ENCODE measurements around the gene CSTB. TPM values are rescaled to one million over a fixed set of nuclear protein-coding genes. Genes with fewer than 3 reads are reported as not detected.
A peak's percentile ranks its signal among the peaks of the same experiment; 100 is the strongest.

CSTB gene
- total and polyA plus RNA-seq, 2 of the 8 experiments (the other 6 are each of a cell fraction or from before 2014, with no cell fraction given), result 53.8 to 64.1 TPM

DNA sequence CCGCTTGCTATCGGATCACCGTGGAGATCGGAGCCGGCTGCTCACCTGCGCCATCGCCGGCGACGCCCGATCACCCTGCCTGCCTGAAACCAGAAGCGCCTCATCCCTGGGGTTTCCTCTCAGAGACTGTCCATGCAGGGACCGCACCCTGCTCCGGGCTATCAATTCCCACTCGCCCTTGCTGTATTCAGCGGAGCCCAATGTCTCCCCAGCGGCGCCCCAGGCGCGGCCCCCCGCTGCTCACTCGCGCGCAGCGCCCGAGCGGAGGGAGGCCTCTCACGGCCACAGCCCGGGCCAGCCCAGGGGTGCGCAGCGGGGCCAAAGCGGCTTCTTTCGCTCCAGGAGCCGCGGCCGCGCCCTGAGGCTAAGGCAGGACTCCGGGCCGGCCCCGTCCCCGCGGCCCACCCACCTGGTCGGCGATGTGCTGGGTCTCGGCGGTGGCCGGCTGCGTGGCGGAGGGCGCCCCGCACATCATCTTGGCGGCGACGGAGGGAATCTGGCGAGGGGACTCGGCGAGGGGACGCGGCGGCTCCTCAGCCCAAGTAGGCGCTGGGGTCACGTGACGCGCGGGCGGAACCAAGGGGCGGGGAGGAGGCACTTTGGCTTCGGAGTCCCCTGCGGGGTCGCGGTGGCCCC is at the start of gene CSTB (continued):
- TF ChIP-seq CREB1 (IDR thresholded peaks at IDR 0.05), result peak; percentile 81
- no peak for TF ChIP-seq SRF (IDR thresholded peaks at IDR 0.05; ENCODE audit: low read depth, low read length)
- TF ChIP-seq SIN3A (conservative IDR thresholded peaks at IDR 0.05 in 1 of 2, IDR thresholded peaks at IDR 0.05 in 1 of 2; ENCODE audit: low read depth in 1 of 2, low read length in 2 of 2), result 0 out of 4 replicates have a peak, but pooled peaks of 1 of the 2 experiments have one; percentile 13
- peak; percentile 48; the same call in 1 of the 2 replicates for TF ChIP-seq POLR2AphosphoS5 (IDR thresholded peaks at IDR 0.05; ENCODE audit: low read depth, low read length)
- TF ChIP-seq JUN (IDR thresholded peaks at IDR 0.05; ENCODE audit: low read depth, low read length), result no peak
- peak; percentile 57 for TF ChIP-seq PHF8 (conservative IDR thresholded peaks at IDR 0.05; ENCODE audit: low read depth, low read length)
- TF ChIP-seq POLR2A (IDR thresholded peaks at IDR 0.05; ENCODE audit: control extremely low read depth in 1 of 2, low read depth in 2 of 2, low read length in 2 of 2), result peak in 1 of 2 experiments; percentile 55; a peak in 1 of 3 replicates
- no peak for TF ChIP-seq NRF1 (IDR thresholded peaks at IDR 0.05; ENCODE audit: low read depth, low read length)
- TF ChIP-seq EP300 (IDR thresholded peaks at IDR 0.05; ENCODE audit: borderline replicate concordance in 1 of 2, low read depth in 2 of 2, low read length in 2 of 2), result peak in 1 of 2 experiments; percentile 81; a peak in 1 of 3 replicates
- 0 out of 2 replicates have a peak, but pooled peaks have one; percentile 51 for TF ChIP-seq GABPA (IDR thresholded peaks at IDR 0.05; ENCODE audit: borderline replicate concordance, insufficient read depth, low read length)
- TF ChIP-seq, protein P1, sequence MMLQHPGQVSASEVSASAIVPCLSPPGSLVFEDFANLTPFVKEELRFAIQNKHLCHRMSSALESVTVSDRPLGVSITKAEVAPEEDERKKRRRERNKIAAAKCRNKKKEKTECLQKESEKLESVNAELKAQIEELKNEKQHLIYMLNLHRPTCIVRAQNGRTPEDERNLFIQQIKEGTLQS (IDR thresholded peaks at IDR 0.05; ENCODE audit: insufficient read depth, low read depth, low read length), result peak; percentile 82
- peak; percentile 81 for TF ChIP-seq TAF1 (IDR thresholded peaks at IDR 0.05; ENCODE audit: low read depth, low read length)
- peak; percentile 73 for TF ChIP-seq ASH2L (IDR thresholded peaks at IDR 0.05; ENCODE audit: low read length)
- TF ChIP-seq, protein P2, sequence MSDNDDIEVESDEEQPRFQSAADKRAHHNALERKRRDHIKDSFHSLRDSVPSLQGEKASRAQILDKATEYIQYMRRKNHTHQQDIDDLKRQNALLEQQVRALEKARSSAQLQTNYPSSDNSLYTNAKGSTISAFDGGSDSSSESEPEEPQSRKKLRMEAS (IDR thresholded peaks at IDR 0.05), result peak; percentile 38
- peak; percentile 75; the same call in 1 of the 2 replicates for TF ChIP-seq TBP (IDR thresholded peaks at IDR 0.05; ENCODE audit: low read depth, low read length)
- TF ChIP-seq, protein P3, sequence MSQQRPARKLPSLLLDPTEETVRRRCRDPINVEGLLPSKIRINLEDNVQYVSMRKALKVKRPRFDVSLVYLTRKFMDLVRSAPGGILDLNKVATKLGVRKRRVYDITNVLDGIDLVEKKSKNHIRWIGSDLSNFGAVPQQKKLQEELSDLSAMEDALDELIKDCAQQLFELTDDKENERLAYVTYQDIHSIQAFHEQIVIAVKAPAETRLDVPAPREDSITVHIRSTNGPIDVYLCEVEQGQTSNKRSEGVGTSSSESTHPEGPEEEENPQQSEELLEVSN (IDR thresholded peaks at IDR 0.05), result peak; percentile 30; the same call in 1 of the 2 replicates
- peak; percentile 98 for TF ChIP-seq KDM4A (IDR thresholded peaks at IDR 0.05; ENCODE audit: low read depth, low read length, severe bottlenecking)
- no peak for TF ChIP-seq RBBP5 (IDR thresholded peaks at IDR 0.05; ENCODE audit: borderline replicate concordance, low read depth, low read length)
- TF ChIP-seq SIRT6 (IDR thresholded peaks at IDR 0.05; ENCODE audit: low read length), result no peak
